HG02884 (cell line): ENCODE measurements around the gene GAS6.
"Not testable (repeated sequence)": the region's sequence is repeated elsewhere in the genome, so short reads cannot be mapped to it uniquely, and the experiment has no call there.

Experiments
- ATAC-seq: cut with Tn5 transposase; IDR thresholded peaks from one replicate; pipeline ENCODE4 v1.9.1; 2021; ENCODE audit warnings: mild to moderate bottlenecking, moderate library complexity; ENCODE audit not compliant: unreplicated experiment

Gene GAS6

GRCh38 chr13:113863524-113864272, at the start of gene GAS6:
Gene GAS6 (minus strand): TSS chr13:113864076. CDS start chr13:113863920, 156 bp downstream.
- no peak for ATAC-seq

DNA sequence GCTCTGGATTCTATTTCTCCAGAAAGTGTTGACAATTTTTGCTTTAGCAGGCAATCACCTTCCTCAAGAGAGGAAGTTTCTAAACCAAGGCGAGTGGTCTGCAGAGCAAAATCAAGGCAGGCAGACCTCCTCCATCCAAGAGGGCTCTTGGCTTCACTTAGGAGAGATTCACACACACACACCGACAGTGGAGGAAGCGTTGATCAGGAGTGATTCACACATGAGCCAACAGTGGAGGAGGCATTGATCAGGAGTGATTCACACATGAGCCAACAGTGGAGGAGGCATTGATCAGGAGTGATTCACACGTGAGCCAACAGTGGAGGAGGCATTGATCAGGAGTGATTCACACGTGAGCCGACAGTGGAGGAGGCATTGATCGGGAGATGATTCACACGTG, 49.5 kb upstream of the GAS6 start:
- ATAC-seq, result not testable (repeated sequence)

DNA sequence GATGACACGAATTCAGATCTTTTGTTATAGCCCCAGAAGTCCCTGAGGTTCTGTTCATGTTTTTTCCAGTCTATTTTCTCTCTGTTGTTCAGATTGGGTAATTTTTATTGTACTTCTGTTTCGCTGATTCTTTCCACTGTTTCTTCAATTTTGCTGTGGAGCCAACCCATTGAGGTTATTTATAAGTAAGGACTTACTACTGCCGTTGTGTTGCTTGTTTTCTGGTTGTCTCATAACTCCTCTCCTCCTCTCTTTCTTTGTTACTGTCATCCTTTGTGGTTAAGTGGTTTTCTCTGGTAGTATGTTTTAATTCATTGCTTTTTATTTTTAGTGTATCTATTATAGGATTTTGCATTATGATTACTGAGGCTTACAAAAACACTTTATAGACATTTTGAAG, 48.7 kb upstream of the GAS6 start:
- no peak for ATAC-seq

DNA sequence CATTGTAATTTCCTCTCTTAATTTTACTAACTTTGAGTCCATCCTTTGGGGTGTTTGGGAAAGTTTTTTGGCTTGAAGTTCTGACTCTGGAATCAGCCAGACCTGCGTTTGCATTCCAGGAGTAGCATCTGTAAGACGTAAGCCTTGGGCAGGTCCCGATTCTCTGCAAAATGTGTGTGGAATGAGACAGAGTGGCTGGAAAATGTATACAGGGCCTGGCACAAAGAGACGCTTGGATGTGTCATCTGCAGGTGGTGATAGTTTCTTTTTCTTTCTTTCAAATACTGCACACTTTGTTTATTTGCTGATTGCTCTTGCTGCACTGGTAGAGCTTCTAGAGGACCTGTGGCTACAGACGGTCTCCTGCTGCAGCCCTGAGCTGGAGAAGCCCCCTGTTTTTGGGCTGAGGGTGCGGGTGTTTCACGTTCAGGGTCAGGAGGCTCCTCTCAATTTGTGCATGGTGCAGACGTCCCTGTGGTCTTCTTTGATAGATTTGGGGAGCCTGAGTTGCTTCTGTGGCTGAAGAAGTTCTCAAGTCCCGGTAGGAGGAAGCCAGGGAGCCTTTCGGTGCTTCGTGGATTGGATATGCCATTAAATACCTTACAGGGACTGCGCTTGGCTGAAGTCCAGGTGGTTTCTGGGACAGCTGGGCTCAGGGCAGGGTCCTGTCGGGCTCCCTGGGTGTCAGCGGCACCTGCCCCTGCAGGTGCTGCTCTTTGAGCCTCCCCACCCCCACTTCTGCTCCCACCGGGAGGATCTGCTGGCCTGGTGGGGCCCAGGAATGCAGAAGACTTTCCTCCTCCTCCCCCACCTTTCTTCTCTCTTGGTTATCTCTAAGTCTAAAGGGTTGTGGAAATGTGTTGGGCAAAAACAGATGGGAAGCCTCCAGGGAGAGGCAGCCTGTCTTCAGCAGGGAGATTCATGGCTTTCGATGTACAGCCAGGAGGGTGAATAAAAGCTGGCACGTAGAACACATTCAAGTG, 44.0 kb upstream of the GAS6 start:
- no peak for ATAC-seq

- no peak for ATAC-seq
Observed at GRCh38 chr13:113906571-113906970, 42.7 kb upstream of the GAS6 start.

DNA sequence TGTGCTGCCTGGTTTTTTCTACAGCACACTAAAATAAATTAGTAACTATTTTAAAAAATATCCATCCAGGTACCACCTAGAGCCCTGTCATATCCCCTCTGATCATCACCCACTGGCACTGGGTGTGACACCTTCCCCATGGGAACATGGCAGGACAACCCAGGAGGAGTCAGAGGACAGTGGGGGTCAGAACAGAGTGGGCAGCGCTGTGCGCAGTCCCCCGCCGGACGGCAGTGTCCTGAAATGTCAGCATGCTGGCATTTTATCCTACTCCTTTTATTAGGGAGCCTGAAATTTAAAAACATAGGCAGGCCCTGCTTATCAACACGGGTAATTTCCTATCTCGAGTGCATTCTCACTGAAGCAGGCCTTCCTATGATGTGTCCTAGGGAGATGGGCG, 42.1 kb upstream of the GAS6 start:
- ATAC-seq, result no peak

DNA sequence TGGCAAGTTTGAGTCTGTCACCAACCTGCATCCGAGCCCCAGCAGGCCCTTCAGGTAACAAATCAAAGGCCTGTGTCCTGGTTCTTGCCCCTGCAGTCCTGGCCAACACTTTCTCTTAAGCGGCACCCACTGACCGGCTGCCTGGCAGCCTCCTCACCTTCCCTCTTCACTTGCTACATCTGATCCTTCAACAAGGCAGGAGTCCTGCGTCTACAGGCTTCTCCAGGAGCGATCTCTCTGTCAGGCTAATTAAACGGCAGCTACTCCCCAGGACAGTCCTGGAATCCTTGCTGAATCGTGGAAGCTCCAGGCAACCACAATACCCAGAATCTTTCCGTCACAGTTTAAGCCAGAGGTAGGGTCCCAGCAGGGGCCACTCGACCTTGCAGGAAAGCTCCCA, 41.1 kb upstream of the GAS6 start:
- ATAC-seq, result no peak

- ATAC-seq, result no peak
Observed at GRCh38 chr13:113904411-113904810, 40.5 kb upstream of the GAS6 start.

DNA sequence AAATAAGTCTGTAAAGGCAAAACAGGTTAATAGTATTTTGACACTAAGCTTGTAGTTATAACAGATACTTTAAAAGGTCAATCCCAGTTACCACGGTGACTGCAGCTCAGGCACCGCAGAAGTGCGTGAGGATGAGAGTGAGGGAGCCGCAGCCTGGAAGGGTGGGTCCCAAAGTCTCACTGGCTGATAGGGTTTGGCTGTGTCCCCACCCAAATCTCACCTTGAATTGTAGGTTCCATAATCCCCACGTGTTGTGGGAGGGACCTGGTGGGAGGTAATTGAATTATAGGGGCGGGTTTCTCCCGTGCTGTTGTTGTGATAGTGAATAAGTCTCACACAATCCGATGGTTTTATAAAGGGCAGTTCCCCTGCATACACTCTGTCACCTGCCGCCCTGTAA, 40.0 kb upstream of the GAS6 start:
- no peak for ATAC-seq

DNA sequence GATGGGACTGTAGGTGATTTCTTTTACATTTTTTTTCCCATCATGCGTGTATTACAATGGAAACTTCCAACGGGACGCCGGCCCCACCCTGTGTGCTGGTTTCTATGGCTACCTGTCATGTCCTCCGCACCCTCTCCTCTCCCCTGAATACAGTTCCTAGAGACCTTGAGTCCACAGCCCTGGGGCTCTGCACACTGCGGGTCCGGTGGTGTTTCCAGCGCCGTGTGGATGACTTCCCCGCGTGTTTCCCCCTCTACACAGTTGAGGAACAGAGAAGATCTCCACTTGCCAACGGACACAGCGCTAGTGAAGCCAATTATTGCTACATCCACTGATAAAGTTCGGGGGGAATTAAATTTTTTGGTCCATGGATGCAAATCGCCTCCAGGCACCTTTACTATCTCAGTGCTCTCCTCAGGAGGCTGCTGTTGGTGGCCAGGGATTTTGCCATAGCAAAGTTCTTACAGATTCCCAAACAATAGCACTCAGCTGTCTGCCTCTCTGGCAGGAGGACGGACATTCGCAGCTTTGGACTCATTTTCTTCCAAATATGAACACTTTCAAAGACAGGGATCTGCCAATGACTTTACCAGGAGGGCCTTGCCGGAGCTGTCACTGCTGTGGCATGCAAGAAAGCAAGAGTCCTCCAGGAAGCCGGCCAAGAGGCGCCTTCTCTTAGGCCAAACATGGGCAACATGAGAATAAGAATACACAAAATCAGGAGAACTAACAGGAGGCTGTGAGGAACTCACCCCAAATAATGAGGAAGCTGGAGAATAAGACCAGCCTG, 39.3 kb upstream of the GAS6 start:
- no peak for ATAC-seq

- ATAC-seq, result no peak
Observed at GRCh38 chr13:113902481-113902880, 38.6 kb upstream of the GAS6 start.

- no peak for ATAC-seq
Observed at GRCh38 chr13:113901642-113902041, 37.8 kb upstream of the GAS6 start.

DNA sequence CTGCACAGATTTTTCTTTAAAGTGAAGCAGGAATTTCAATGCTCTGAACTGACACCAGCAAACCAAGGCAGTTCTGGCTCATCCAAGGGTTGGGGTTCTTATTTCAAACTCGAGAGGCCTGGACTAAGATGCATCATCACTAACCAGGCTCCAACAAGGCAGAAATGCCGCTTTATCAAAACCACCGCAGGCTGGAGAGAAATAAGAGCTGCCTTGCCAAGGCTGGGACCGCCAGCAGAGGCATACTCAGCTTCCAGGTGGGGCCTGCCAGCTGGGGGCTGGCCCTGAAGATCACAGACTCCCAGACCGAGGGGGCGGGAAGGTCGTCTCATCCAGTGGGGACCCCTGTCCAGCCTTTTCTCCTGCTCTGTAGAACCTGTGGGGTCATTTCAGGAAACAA, 37.4 kb upstream of the GAS6 start:
- no peak for ATAC-seq

DNA sequence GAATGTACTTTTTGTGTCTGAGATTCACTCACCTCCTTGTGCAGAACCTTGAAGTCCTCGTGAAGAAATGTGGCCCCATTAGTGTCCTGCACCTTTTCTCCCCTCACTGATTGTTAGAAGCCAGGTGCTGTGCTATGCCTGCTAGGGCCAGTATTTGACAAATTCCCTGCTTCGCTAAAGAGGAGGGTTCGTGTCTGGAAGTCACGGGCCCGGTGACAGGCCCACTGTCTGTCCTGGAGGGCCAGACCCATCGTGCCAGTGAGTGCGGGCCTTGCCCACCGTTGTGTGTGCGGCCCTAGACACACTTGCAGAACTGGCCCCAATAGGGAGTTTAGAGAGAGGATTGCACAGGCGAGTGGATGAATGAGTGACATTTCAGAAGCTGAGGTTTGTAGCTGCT, 36.8 kb upstream of the GAS6 start:
- ATAC-seq, result no peak

GRCh38 chr13:113898391-113898790, 34.5 kb upstream of the GAS6 start:
- ATAC-seq, result no peak

- ATAC-seq, result no peak
Observed at GRCh38 chr13:113897966-113898365, 34.1 kb upstream of the GAS6 start.

DNA sequence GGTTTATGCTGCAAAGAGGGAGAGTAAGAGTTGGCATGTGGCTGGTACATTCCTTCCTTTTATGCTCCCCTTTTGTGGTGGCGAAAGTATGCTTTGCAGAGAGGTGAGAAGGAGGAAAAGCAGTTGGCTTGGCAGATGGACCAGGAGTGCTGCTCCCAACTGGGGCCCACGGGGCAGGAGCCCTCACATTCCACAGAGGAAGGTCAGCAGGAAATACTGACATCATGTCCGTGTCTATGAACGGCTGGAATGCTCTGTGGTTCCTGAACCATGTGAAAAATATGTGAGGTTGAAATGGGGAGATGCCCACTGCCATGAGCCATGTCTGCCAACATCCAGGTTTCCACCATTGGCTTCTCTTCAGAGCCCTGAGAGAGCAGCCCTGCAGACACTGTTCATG, 33.3 kb upstream of the GAS6 start:
- ATAC-seq, result no peak

DNA sequence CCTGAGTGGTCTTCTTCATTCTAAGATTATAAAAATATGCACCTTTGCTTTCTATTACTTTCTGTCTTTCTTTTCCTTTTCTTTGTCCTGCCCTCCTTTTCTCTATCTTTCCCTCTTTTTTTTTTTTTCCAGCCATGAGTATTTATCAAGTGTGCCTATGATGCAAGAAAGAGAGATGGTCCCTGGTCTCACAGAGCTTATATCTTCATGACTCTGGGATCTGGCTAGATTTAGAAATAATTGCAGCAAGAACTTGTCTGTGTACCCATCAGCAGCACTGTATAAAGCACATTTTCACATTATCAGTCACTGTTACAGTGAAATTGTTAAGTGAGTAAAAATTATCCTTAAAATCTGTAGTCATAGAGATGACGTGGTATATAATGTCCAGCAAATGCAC, 31.6 kb upstream of the GAS6 start:
- no peak for ATAC-seq

GRCh38 chr13:113890774-113891480, 27.1 kb upstream of the GAS6 start:
- ATAC-seq, result no peak

- ATAC-seq, result no peak
Observed at GRCh38 chr13:113889467-113889866, 25.6 kb upstream of the GAS6 start.
